GM23338 (cell line): ENCODE results near the gene OVCH1. TPM values are rescaled to one million over a fixed set of nuclear protein-coding genes. Genes with fewer than 3 reads are reported as not detected.

Source experiments
- ATAC-seq: fragments of 200-7000 bp; cut with Tn5 transposase; 3 replicates; pipeline ENCODE4 v1.9.1; 2020
- DNase-seq: peaks from one replicate; pipeline ENCODE4 v3.0.0-alpha.2; 2015; ENCODE audit warnings: low spot score
- H2AFZ ChIP-seq: fragments of 200-600 bp; sonication (generic); 2 replicates; pipeline ENCODE4 v1.8.0; 2016; ENCODE audit warnings: antibody characterized with exemption, mild to moderate bottlenecking, moderate library complexity
- H3F3A ChIP-seq: fragments of 200-600 bp; sonication (generic); replicated peaks from 2 replicates; pipeline ENCODE4 v1.8.0; 2017; ENCODE audit warnings: antibody characterized with exemption, mixed run types, low read depth
- H3K27ac ChIP-seq: fragments of 200-600 bp; sonication (generic); 2 replicates; pipeline ENCODE4 v1.6.1; 2016; ENCODE audit warnings: low read depth
- H3K27me3 ChIP-seq: fragments of 200-600 bp; sonication (generic); 2 replicates; pipeline ENCODE4 v1.8.0; 2016; ENCODE audit warnings: mild to moderate bottlenecking, mixed run types, moderate library complexity; ENCODE audit not compliant: insufficient read depth
- H3K36me3 ChIP-seq: fragments of 200-600 bp; sonication (generic); 2 replicates; pipeline ENCODE4 v1.8.0; 2016; ENCODE audit warnings: mild to moderate bottlenecking; ENCODE audit not compliant: insufficient read depth
- H3K4me1 ChIP-seq: fragments of 200-600 bp; sonication (generic); 2 replicates; pipeline ENCODE4 v1.8.0; 2016; ENCODE audit warnings: mild to moderate bottlenecking, moderate library complexity; ENCODE audit not compliant: insufficient read depth
- H3K4me2 ChIP-seq: fragments of 200-600 bp; sonication (generic); 2 replicates; pipeline ENCODE4 v1.7.1; 2017; ENCODE audit warnings: mixed run types
- H3K4me3 ChIP-seq: fragments of 200-600 bp; sonication (generic); 2 replicates; pipeline ENCODE4 v1.6.1; 2016; ENCODE audit warnings: mixed run types
- H3K79me2 ChIP-seq: fragments of 200-600 bp; sonication (generic); replicated peaks from 2 replicates; pipeline ENCODE4 v1.8.0; 2017; ENCODE audit warnings: mild to moderate bottlenecking; ENCODE audit not compliant: insufficient read depth
- H3K9me2 ChIP-seq: fragments of 200-600 bp; sonication (generic); 2 replicates; pipeline ENCODE4 v1.8.0; 2017; ENCODE audit not compliant: insufficient read depth
- H4K20me1 ChIP-seq: fragments of 200-600 bp; sonication (generic); replicated peaks from 2 replicates; pipeline ENCODE4 v1.8.0; 2017; ENCODE audit warnings: mild to moderate bottlenecking; ENCODE audit not compliant: insufficient read depth
- H3K27ac Mint-ChIP-seq: 2 replicates; pipeline ENCODE4 v1.8.0; 2020; ENCODE audit warnings: inconsistent platforms, mild to moderate bottlenecking, moderate library complexity, mixed read lengths
- H3K27me3 Mint-ChIP-seq: 3 replicates; pipeline ENCODE4 v1.8.0; 2022; ENCODE audit warnings: low read depth, mild to moderate bottlenecking, moderate library complexity, mixed read lengths, inconsistent platforms; ENCODE audit not compliant: insufficient read depth, poor library complexity
- H3K36me3 Mint-ChIP-seq: 3 replicates; pipeline ENCODE4 v1.8.0; 2021; ENCODE audit warnings: low read depth, mild to moderate bottlenecking, inconsistent platforms, moderate library complexity, mixed read lengths
- H3K4me1 Mint-ChIP-seq: 3 replicates; pipeline ENCODE4 v1.8.0; 2020; ENCODE audit warnings: mild to moderate bottlenecking, inconsistent platforms, mixed read lengths
- H3K4me3 Mint-ChIP-seq: 3 replicates; pipeline ENCODE4 v1.8.0; 2021; ENCODE audit warnings: moderate library complexity, mild to moderate bottlenecking, inconsistent platforms, mixed read lengths
- H3K9me3 Mint-ChIP-seq: 3 replicates; pipeline ENCODE4 v1.8.0; 2020; ENCODE audit warnings: moderate library complexity, mild to moderate bottlenecking, inconsistent platforms, mixed read lengths
- CREB1 ChIP-seq: fragments of 250-450 bp; sonication (Bioruptor Pico); IDR thresholded peaks from 2 replicates; pipeline ENCODE4 v1.5.0; 2020; ENCODE audit warnings: low read depth, mild to moderate bottlenecking, moderate library complexity
- EZH2 ChIP-seq: fragments of 200-600 bp; sonication (generic); IDR thresholded peaks from one replicate; pipeline ENCODE4 v1.8.0; 2017; ENCODE audit warnings: antibody characterized with exemption, mild to moderate bottlenecking, low read depth; ENCODE audit not compliant: unreplicated experiment
- EZH2phosphoT487 ChIP-seq: fragments of 200-600 bp; sonication (generic); IDR thresholded peaks from one replicate; pipeline ENCODE4 v1.8.1; 2018; ENCODE audit warnings: antibody characterized with exemption; ENCODE audit not compliant: unreplicated experiment
- JUNB ChIP-seq: IDR thresholded peaks from one replicate; pipeline ENCODE4 v1.6.1; 2016; ENCODE audit warnings: antibody characterized with exemption; ENCODE audit not compliant: unreplicated experiment
- NANOG ChIP-seq: IDR thresholded peaks from 2 replicates; pipeline ENCODE4 v1.6.1; 2016; ENCODE audit warnings: antibody characterized with exemption, borderline replicate concordance
- POLR2AphosphoS5 ChIP-seq: IDR thresholded peaks from 2 replicates; pipeline ENCODE4 v1.6.1; 2016; ENCODE audit warnings: antibody characterized with exemption, low read depth
- STAT1 ChIP-seq: IDR thresholded peaks from one replicate; pipeline ENCODE4 v1.6.1; 2016; ENCODE audit warnings: antibody characterized with exemption; ENCODE audit not compliant: unreplicated experiment
- ZNF114 ChIP-seq: fragments of 250-450 bp; sonication (Bioruptor Pico); IDR thresholded peaks from 2 replicates; pipeline ENCODE4 v1.5.0; 2020; ENCODE audit warnings: mild to moderate bottlenecking, moderate library complexity
- ZNF331 ChIP-seq: fragments of 250-450 bp; sonication (Bioruptor Pico); IDR thresholded peaks from 2 replicates; pipeline ENCODE4 v1.5.0; 2020; ENCODE audit warnings: low read depth, mild to moderate bottlenecking, moderate library complexity
- polyA plus RNA-seq: library from polyadenylated mRNA; unstranded; fragments of >200 nt; fragmentation: Nextera tagmentation; extraction: Ambion mirVana; gene quantifications from 2 replicates; pipeline ENCODE4 v1.2.1, GENCODE V29; 2016
- total RNA-seq: library from RNA; depleted of rRNA; stranded (reverse); fragments of >200 nt; shearing (Covaris generic); gene quantifications from 2 replicates; pipeline ENCODE4 v1.2.3, GENCODE V29; 2014
- TF ChIP-seq, protein P1 (sequence below), 2 experiments: fragments of 200-600 bp in 1 of 2; sonication (generic) in 1 of 2; conservative IDR thresholded peaks; 2 replicates each; pipeline versions ENCODE4 v1.5.1 to v1.6.1; 2016 to 2017; ENCODE audit warnings: antibody characterized with exemption in 2 of 2, low read depth in 2 of 2, mild to moderate bottlenecking in 2 of 2, moderate library complexity in 1 of 2
- TF ChIP-seq, protein P2 (sequence below): IDR thresholded peaks from one replicate; pipeline ENCODE4 v1.6.1; 2018; ENCODE audit warnings: antibody characterized with exemption; ENCODE audit not compliant: unreplicated experiment
- TF ChIP-seq, protein P3 (sequence below): IDR thresholded peaks from 2 replicates; pipeline ENCODE4 v1.6.1; 2016; ENCODE audit warnings: antibody characterized with exemption

The OVCH1 gene
- total and polyA plus RNA-seq, 2 experiments from 2014 or later = not detected

- H3K4me1 ChIP-seq = no peaks in the 10 kb centered on the region
- ATAC-seq = no peak
- no peak overlapping the region for H3K4me3 ChIP-seq
- no peaks in the 10 kb centered on the region for H3K9me2 ChIP-seq
- H3K4me2 ChIP-seq = no peak overlapping the region
- H3K4me3 Mint-ChIP-seq = no peak overlapping the region
- no peaks in the 10 kb centered on the region for H3K27me3 ChIP-seq
- peaks cover 4% of the 10 kb centered on the region for H3K27me3 Mint-ChIP-seq
- no peaks in the 10 kb centered on the region for H3F3A ChIP-seq
- H3K27ac ChIP-seq = no peak overlapping the region
- H3K4me1 Mint-ChIP-seq = peaks cover 7% of the 10 kb centered on the region
- peaks cover 5% of the 10 kb centered on the region; the same call in 2 of the 3 replicates for H3K36me3 Mint-ChIP-seq
- no peaks in the 10 kb centered on the region for H3K9me3 Mint-ChIP-seq
- no peaks in the 10 kb centered on the region for H3K36me3 ChIP-seq
- DNase-seq = no peak
- TF ChIP-seq, protein P1, sequence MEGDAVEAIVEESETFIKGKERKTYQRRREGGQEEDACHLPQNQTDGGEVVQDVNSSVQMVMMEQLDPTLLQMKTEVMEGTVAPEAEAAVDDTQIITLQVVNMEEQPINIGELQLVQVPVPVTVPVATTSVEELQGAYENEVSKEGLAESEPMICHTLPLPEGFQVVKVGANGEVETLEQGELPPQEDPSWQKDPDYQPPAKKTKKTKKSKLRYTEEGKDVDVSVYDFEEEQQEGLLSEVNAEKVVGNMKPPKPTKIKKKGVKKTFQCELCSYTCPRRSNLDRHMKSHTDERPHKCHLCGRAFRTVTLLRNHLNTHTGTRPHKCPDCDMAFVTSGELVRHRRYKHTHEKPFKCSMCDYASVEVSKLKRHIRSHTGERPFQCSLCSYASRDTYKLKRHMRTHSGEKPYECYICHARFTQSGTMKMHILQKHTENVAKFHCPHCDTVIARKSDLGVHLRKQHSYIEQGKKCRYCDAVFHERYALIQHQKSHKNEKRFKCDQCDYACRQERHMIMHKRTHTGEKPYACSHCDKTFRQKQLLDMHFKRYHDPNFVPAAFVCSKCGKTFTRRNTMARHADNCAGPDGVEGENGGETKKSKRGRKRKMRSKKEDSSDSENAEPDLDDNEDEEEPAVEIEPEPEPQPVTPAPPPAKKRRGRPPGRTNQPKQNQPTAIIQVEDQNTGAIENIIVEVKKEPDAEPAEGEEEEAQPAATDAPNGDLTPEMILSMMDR (conservative IDR thresholded peaks at IDR 0.05; ENCODE audit: low read depth in 2 of 2) = no peak
- TF ChIP-seq STAT1 = no peak
- TF ChIP-seq POLR2AphosphoS5 = no peak
- TF ChIP-seq EZH2phosphoT487 = no peak
- no peaks in the 10 kb centered on the region for H3K79me2 ChIP-seq
- no peaks in the 10 kb centered on the region for H4K20me1 ChIP-seq
- no peak overlapping the region for H3K27ac Mint-ChIP-seq
- H2AFZ ChIP-seq = no peak overlapping the region
Measured at GRCh38 chr12:29508949-29509348, 11.5 kb upstream of the OVCH1 start.

- Histone ChIP-seq H4K20me1 (no peaks in the 10 kb centered on the region), H3K4me1 (no peaks in the 10 kb centered on the region), H3K4me3 (no peak overlapping the region), H3K9me2 (no peaks in the 10 kb centered on the region), H3K79me2 (no peaks in the 10 kb centered on the region), H3F3A (no peaks in the 10 kb centered on the region), H2AFZ (no peak overlapping the region), H3K27ac (no peak overlapping the region), H3K4me2 (no peak overlapping the region), H3K36me3 (no peaks in the 10 kb centered on the region), H3K27me3 (no peaks in the 10 kb centered on the region)
- DNase-seq = no peak
- H3K27ac Mint-ChIP-seq = no peak overlapping the region
- H3K9me3 Mint-ChIP-seq = no peaks in the 10 kb centered on the region
- ATAC-seq = no peak
- H3K36me3 Mint-ChIP-seq = peaks cover 3% of the 10 kb centered on the region; the same call in 1 of the 3 replicates
- H3K4me3 Mint-ChIP-seq = no peak overlapping the region
- peaks cover 4% of the 10 kb centered on the region; the same call in 2 of the 3 replicates for H3K4me1 Mint-ChIP-seq
- no peaks in the 10 kb centered on the region for H3K27me3 Mint-ChIP-seq
- TF ChIP-seq JUNB = no peak
- no peak for TF ChIP-seq NANOG
- no peak for TF ChIP-seq STAT1
- no peak for TF ChIP-seq EZH2phosphoT487
- no peak for TF ChIP-seq CREB1 (CRISPR knock-in tag)
- no peak for TF ChIP-seq ZNF331
- TF ChIP-seq EZH2 = no peak
- TF ChIP-seq, protein P2, sequence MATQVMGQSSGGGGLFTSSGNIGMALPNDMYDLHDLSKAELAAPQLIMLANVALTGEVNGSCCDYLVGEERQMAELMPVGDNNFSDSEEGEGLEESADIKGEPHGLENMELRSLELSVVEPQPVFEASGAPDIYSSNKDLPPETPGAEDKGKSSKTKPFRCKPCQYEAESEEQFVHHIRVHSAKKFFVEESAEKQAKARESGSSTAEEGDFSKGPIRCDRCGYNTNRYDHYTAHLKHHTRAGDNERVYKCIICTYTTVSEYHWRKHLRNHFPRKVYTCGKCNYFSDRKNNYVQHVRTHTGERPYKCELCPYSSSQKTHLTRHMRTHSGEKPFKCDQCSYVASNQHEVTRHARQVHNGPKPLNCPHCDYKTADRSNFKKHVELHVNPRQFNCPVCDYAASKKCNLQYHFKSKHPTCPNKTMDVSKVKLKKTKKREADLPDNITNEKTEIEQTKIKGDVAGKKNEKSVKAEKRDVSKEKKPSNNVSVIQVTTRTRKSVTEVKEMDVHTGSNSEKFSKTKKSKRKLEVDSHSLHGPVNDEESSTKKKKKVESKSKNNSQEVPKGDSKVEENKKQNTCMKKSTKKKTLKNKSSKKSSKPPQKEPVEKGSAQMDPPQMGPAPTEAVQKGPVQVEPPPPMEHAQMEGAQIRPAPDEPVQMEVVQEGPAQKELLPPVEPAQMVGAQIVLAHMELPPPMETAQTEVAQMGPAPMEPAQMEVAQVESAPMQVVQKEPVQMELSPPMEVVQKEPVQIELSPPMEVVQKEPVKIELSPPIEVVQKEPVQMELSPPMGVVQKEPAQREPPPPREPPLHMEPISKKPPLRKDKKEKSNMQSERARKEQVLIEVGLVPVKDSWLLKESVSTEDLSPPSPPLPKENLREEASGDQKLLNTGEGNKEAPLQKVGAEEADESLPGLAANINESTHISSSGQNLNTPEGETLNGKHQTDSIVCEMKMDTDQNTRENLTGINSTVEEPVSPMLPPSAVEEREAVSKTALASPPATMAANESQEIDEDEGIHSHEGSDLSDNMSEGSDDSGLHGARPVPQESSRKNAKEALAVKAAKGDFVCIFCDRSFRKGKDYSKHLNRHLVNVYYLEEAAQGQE = no peak
- no peak for TF ChIP-seq POLR2AphosphoS5
- no peak for TF ChIP-seq ZNF114
- TF ChIP-seq, protein P3, sequence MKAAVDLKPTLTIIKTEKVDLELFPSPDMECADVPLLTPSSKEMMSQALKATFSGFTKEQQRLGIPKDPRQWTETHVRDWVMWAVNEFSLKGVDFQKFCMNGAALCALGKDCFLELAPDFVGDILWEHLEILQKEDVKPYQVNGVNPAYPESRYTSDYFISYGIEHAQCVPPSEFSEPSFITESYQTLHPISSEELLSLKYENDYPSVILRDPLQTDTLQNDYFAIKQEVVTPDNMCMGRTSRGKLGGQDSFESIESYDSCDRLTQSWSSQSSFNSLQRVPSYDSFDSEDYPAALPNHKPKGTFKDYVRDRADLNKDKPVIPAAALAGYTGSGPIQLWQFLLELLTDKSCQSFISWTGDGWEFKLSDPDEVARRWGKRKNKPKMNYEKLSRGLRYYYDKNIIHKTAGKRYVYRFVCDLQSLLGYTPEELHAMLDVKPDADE = no peak
- TF ChIP-seq, protein P1 (conservative IDR thresholded peaks at IDR 0.05; ENCODE audit: low read depth in 2 of 2) = no peak
Measured at GRCh38 chr12:29505122-29505521, 7.6 kb upstream of the OVCH1 start.
